Upper lobe of left lung (tissue), 6 donors: ENCODE data around the gene SNX10. TPM values are rescaled to one million over a fixed set of nuclear protein-coding genes. Genes with fewer than 3 reads are reported as not detected.
A peak's percentile ranks its signal among the peaks of the same experiment; 100 is the strongest.

ENCODE experiments used
- ATAC-seq, 2 donors: fragments of 200-7000 bp; cut with Tn5 transposase; one replicate each; pipeline ENCODE4 v1.9.1; 2022; ENCODE audit warnings: mild to moderate bottlenecking in 2 of 2, moderate library complexity in 2 of 2; ENCODE audit not compliant: low FRiP score in 2 of 2
- DNase-seq, 2 donors: peaks; one replicate each; pipeline ENCODE4 v3.0.0-alpha.2; 2019 to 2020
- H3K27ac ChIP-seq, 4 donors: fragments of 200-600 bp; sonication (generic); one replicate each; pipeline ENCODE4 v1.5.1; 2016 to 2019
- H3K27me3 ChIP-seq, 4 donors: fragments of 200-600 bp; sonication (generic); one replicate each; pipeline ENCODE4 v1.5.1; 2017 to 2019
- H3K36me3 ChIP-seq, 4 donors: fragments of 200-600 bp; sonication (generic); one replicate each; pipeline ENCODE4 v1.5.1; 2016 to 2019
- H3K4me1 ChIP-seq, 4 donors: fragments of 200-600 bp; sonication (generic); one replicate each; pipeline ENCODE4 v1.5.1; 2018 to 2019
- H3K4me3 ChIP-seq, 4 donors: fragments of 200-600 bp; sonication (generic); one replicate each; pipeline ENCODE4 v1.5.1; 2017 to 2019; ENCODE audit warnings: mild to moderate bottlenecking in 2 of 4, moderate library complexity in 1 of 4
- H3K9me3 ChIP-seq, 4 donors: fragments of 200-600 bp; sonication (generic); one replicate each; pipeline ENCODE4 v1.5.1; 2018 to 2019
- EP300 ChIP-seq, 4 donors: sonication (generic); formaldehyde crosslinking; IDR thresholded peaks; one replicate each; pipeline ENCODE4 v1.5.1; 2017; ENCODE audit warnings: antibody characterized with exemption in 4 of 4, control low read depth in 2 of 4
- POLR2A ChIP-seq, 4 donors: fragments of 450-650 bp; IDR thresholded peaks; one replicate each; pipeline ENCODE4 v1.5.1; 2016 to 2017; ENCODE audit warnings: antibody characterized with exemption in 4 of 4, mild to moderate bottlenecking in 2 of 4
- POLR2AphosphoS5 ChIP-seq, 2 donors: sonication (generic); formaldehyde crosslinking; IDR thresholded peaks; one replicate each; pipeline ENCODE4 v1.5.1; 2017; ENCODE audit warnings: antibody characterized with exemption in 2 of 2
- WGBS, 2 donors: methylation state at CpG; one replicate each; pipeline ENCODE4 v1.1.5; 2017 to 2018; 5-methylcytosine and 5-hydroxymethylcytosine counted together
- total RNA-seq, 6 donors: library from RNA; depleted of rRNA in 4 of 6; stranded (reverse); fragments of >200 nt in 4 of 6; gene quantifications; one replicate each; pipeline versions ENCODE4 v1.1.0 to v1.2.1, GENCODE V29; 2016 to 2021
- TF ChIP-seq, protein P1 (sequence below), 6 experiments: fragments of 450-650 bp in 4 of 6; fragments of 200-600 bp in 2 of 6; sonication (generic) in 2 of 6; IDR thresholded peaks; one replicate each; pipeline ENCODE4 v1.5.1; 2016 to 2019; ENCODE audit warnings: antibody characterized with exemption in 6 of 6
- donor health status: DM: no; HTN: no; CAD: no; lungs with moderate emphysema.
- donor health status: DM: no; HTN: yes; CAD: no; lungs with severe emphysema.

The SNX10 gene
- total RNA-seq, 6 donors from 2014 or later = 24.1 to 78.6 (median 36.4) TPM

DNA sequence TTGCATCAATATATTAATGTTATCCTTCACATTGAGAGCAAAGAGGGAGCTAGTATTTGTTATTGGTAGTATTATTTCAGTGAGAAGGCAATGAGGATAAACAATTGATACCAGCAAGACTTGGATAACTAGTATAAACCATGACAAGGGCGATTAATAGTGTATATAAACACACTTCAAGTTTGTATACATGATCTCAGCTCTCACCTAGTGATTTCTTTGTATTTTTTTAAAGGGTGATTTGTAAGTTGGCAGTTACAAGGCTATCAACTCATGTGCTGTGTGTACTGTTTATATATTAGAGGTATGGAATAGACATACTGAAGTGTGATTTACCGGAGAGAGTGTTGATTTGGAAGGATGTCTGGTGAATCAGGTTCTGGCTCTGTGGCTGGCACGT is 88.0 kb downstream of the SNX10 start:
- 54% methylated on average over 3 of the region's 3 CpGs for WGBS, 2 donors
- no peaks in the 10 kb centered on the region for H3K36me3 ChIP-seq
- peak overlapping the region in 1 of 4 donors; percentile 48 for H3K27ac ChIP-seq

DNA sequence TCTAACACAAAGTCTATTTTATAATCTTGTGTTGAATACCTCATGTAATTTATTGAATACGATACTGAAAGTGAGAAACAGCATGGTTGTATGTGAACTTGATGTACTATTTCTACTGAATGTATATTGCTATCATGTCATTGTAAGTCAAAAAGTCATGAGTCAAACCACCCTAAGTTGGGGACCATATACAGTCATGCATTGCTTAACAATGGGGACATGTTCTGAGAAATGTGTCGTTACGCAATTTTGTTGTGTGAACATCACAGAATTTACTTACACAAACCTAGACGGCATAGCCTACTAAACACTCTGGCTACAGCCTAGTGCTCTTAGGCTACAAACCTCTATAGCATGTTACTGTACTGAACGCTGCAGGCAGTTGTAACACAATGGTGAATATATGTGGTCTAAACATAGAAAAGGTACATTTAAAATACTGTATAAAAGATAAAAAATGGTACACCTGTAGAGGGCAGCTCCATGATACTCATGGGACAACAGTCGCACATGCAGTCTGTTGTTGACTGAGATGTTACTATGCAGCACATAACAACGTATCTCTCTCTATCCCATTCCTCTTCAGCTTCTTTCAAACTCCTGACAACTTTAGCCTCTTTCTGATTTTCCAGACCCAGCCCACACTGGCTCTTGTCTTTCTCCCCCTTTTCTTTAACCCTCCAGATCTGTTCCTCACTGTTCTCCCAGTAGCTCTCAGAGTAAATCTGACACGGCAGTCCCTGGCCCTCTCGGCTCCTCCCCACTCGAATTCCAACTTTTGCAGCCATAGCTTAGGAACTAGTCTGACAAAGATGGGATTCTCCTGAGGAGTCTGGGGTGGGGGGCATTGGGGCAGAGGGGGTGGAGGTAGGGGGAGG is 90.1 kb downstream of the SNX10 start:
- peaks cover 0 to under 1% (median 0%) of the 10 kb centered on the region in 4 donors for H3K27me3 ChIP-seq
- WGBS, 2 donors = 81 to 88% methylated on average over 10 of the region's 10 CpGs
- H3K4me3 ChIP-seq = no peak overlapping the region
- no peaks in the 10 kb centered on the region for H3K36me3 ChIP-seq
- no peak overlapping the region for H3K27ac ChIP-seq
- no peak for DNase-seq
- no peak for ATAC-seq
- peaks cover 2 to 7% (median 4%) of the 10 kb centered on the region in 4 donors for H3K4me1 ChIP-seq
- TF ChIP-seq POLR2A (IDR thresholded peaks at IDR 0.05) (no peak), POLR2AphosphoS5 (IDR thresholded peaks at IDR 0.05) (peak in 1 of 2 donors; percentile 63)
- H3K9me3 ChIP-seq = no peaks in the 10 kb centered on the region

More for the DNA sequence above, 88.0 kb downstream of the SNX10 start:
- no peak overlapping the region for H3K4me3 ChIP-seq
- peaks cover 0 to 12% (median 4%) of the 10 kb centered on the region in 4 donors for H3K27me3 ChIP-seq
- no peaks in the 10 kb centered on the region for H3K9me3 ChIP-seq
- ATAC-seq (no peak), DNase-seq (no peak)
- H3K4me1 ChIP-seq = peaks cover 11 to 19% (median 11%) of the 10 kb centered on the region in 4 donors
- TF ChIP-seq, protein P1, sequence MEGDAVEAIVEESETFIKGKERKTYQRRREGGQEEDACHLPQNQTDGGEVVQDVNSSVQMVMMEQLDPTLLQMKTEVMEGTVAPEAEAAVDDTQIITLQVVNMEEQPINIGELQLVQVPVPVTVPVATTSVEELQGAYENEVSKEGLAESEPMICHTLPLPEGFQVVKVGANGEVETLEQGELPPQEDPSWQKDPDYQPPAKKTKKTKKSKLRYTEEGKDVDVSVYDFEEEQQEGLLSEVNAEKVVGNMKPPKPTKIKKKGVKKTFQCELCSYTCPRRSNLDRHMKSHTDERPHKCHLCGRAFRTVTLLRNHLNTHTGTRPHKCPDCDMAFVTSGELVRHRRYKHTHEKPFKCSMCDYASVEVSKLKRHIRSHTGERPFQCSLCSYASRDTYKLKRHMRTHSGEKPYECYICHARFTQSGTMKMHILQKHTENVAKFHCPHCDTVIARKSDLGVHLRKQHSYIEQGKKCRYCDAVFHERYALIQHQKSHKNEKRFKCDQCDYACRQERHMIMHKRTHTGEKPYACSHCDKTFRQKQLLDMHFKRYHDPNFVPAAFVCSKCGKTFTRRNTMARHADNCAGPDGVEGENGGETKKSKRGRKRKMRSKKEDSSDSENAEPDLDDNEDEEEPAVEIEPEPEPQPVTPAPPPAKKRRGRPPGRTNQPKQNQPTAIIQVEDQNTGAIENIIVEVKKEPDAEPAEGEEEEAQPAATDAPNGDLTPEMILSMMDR (IDR thresholded peaks at IDR 0.05) = no peak
- TF ChIP-seq EP300 (IDR thresholded peaks at IDR 0.05) (no peak), POLR2A (IDR thresholded peaks at IDR 0.05) (no peak), POLR2AphosphoS5 (IDR thresholded peaks at IDR 0.05) (no peak)

DNA sequence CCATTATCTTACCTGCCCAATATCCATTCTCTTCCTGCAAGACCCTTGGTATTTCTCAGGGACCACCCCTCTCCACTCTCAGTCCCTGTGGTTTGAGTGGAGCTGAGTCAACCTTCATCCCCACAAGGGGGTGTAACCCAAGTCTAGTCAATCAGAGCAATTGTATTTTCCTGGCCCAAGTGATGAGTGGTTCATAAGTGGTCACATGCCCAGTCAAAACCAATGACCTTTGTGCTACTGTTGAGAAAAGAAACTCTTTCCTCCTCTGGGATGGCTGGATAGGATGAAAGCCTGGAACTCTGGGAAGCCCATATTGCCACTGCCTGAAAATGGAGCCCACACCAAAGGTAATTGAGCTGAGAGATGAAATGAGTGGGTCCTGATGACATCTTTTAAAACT is 93.6 kb downstream of the SNX10 start:
- H3K4me3 ChIP-seq = no peak overlapping the region
- no peaks in the 10 kb centered on the region for H3K27me3 ChIP-seq
- H3K36me3 ChIP-seq = no peaks in the 10 kb centered on the region
- TF ChIP-seq, protein P1 (IDR thresholded peaks at IDR 0.05) = no peak
- TF ChIP-seq POLR2A (IDR thresholded peaks at IDR 0.05) = no peak
- no peak for TF ChIP-seq EP300 (IDR thresholded peaks at IDR 0.05)
- TF ChIP-seq POLR2AphosphoS5 (IDR thresholded peaks at IDR 0.05) = no peak
- DNase-seq = no peak
- no peaks in the 10 kb centered on the region for H3K9me3 ChIP-seq
- no peak overlapping the region for H3K27ac ChIP-seq
- ATAC-seq = no peak
- no peaks in the 10 kb centered on the region for H3K4me1 ChIP-seq

DNA sequence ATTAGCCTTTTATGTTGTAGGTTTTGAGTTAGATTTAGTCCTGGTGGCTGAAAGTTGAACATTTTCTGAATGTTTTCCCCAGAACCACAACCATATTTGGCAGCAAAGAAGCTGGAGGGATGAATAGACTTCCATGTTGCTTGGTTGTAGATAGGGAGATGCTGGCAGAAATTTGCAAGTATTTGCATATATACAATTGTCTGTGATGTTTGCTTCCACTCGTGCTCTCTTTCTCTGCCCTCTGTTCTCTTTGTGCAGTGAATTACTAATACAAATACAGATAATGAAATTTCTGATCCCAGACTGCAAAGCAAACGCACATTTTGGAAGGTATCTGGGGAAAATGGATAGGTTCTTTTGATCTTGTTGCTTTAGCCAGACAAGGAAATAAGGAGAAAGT is 96.1 kb downstream of the SNX10 start:
- Histone ChIP-seq H3K9me3 (no peaks in the 10 kb centered on the region), H3K4me1 (no peaks in the 10 kb centered on the region), H3K36me3 (no peaks in the 10 kb centered on the region), H3K4me3 (no peak overlapping the region), H3K27me3 (no peaks in the 10 kb centered on the region), H3K27ac (no peak overlapping the region)
- 61 to 77% methylated on average over 2 of the region's 2 CpGs for WGBS, 2 donors
- TF ChIP-seq POLR2AphosphoS5 (IDR thresholded peaks at IDR 0.05) (no peak), EP300 (IDR thresholded peaks at IDR 0.05) (no peak), POLR2A (IDR thresholded peaks at IDR 0.05) (no peak)
- TF ChIP-seq, protein P1 (IDR thresholded peaks at IDR 0.05) = no peak
- DNase-seq (no peak), ATAC-seq (no peak)

DNA sequence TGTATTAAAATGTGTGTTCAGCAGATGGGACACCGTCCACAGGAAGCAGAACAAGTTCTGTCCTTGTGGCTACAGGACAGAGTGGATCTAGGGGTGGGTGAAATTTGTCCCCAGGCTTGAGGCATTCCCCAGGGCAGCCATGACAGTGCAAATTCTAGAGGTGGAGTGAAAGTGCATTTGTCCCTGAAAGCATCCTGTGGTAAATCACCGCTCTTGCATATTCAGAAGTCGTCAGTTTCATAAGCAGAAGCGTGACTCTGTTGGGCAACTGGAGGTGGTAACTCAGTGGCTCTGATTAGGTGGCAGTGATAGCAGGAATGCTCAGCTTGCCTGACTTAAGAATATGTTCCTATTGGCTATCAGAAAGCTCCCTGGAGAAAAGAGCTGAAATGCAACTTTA is 96.6 kb downstream of the SNX10 start:
- Histone ChIP-seq H3K9me3 (no peaks in the 10 kb centered on the region), H3K27ac (no peak overlapping the region), H3K36me3 (no peaks in the 10 kb centered on the region), H3K27me3 (no peaks in the 10 kb centered on the region), H3K4me1 (no peaks in the 10 kb centered on the region), H3K4me3 (no peak overlapping the region)
- peak in 1 of 2 donors; percentile 53 for DNase-seq
- no peak for ATAC-seq
- TF ChIP-seq POLR2AphosphoS5 (IDR thresholded peaks at IDR 0.05) = no peak
- TF ChIP-seq, protein P1 (IDR thresholded peaks at IDR 0.05) = no peak
- TF ChIP-seq POLR2A (IDR thresholded peaks at IDR 0.05) = no peak
- no peak for TF ChIP-seq EP300 (IDR thresholded peaks at IDR 0.05)
- WGBS, 2 donors = 58 to 81% methylated on average over 4 of the region's 4 CpGs
